Esophagus squamous epithelium (tissue), 5 donors: ENCODE data around the gene FAM234A. TPM values are rescaled to one million over a fixed set of nuclear protein-coding genes. Genes with fewer than 3 reads are reported as not detected.

Source experiments
- DNase-seq: peaks from one replicate; lab custom pipeline; 2025; lab: John Stamatoyannopoulos, UW
- H3K27ac ChIP-seq, 4 donors: fragments of 200-600 bp; sonication (generic); one replicate each; pipeline ENCODE4 v1.5.1; 2016 to 2019; ENCODE audit warnings: mild to moderate bottlenecking in 1 of 4
- H3K27me3 ChIP-seq, 4 donors: fragments of 200-600 bp; sonication (generic); 1 replicate in 3 of 4; 2 replicates in 1 of 4; pipeline versions ENCODE4 v1.5.1 to v1.6.0; 2017 to 2021; ENCODE audit warnings: antibody characterized with exemption in 1 of 4
- H3K36me3 ChIP-seq, 3 donors: fragments of 200-600 bp; sonication (generic); one replicate each; pipeline ENCODE4 v1.5.1; 2016 to 2019
- H3K4me1 ChIP-seq, 3 donors: fragments of 200-600 bp; sonication (generic); one replicate each; pipeline ENCODE4 v1.5.1; 2017 to 2019
- H3K4me3 ChIP-seq, 4 donors: fragments of 200-600 bp; sonication (generic); 1 replicate in 3 of 4; 2 replicates in 1 of 4; pipeline ENCODE4 v1.5.1; 2016 to 2019; ENCODE audit warnings: mild to moderate bottlenecking in 2 of 4, moderate library complexity in 1 of 4
- H3K9me3 ChIP-seq, 3 donors: fragments of 200-600 bp; sonication (generic); one replicate each; pipeline ENCODE4 v1.5.1; 2016 to 2019
- POLR2A ChIP-seq, 4 donors: fragments of 450-650 bp; IDR thresholded peaks; one replicate each; pipeline ENCODE4 v1.6.1; 2017; ENCODE audit warnings: antibody characterized with exemption in 4 of 4, mild to moderate bottlenecking in 4 of 4, moderate library complexity in 3 of 4
- WGBS, 2 donors: methylation state at CpG; one replicate each; pipeline ENCODE4 v1.1.5; 2018; 5-methylcytosine and 5-hydroxymethylcytosine counted together
- intact Hi-C: fragments of 100-400 bp; cut with DNase I; formaldehyde crosslinking; loops from one replicate; pipeline ENCODE4 v1.15.0; 2022
- total RNA-seq, 4 donors: library from RNA; depleted of rRNA; stranded (reverse); fragments of >200 nt; gene quantifications; one replicate each; pipeline ENCODE4 v1.1.0, GENCODE V29; 2016
- TF ChIP-seq, protein P1 (sequence below), 6 experiments: fragments of 450-650 bp in 4 of 6; fragments of 200-600 bp in 2 of 6; sonication (generic) in 2 of 6; IDR thresholded peaks; one replicate each; pipeline ENCODE4 v1.5.1; 2016 to 2019; ENCODE audit warnings: antibody characterized with exemption in 6 of 6, mild to moderate bottlenecking in 4 of 6, moderate library complexity in 4 of 6
- donor health status: DM: yes; HTN: yes; CAD: no.

Gene FAM234A
- total RNA-seq, 4 donors from 2014 or later: 16.5 to 147 (median 60.0) TPM

DNA sequence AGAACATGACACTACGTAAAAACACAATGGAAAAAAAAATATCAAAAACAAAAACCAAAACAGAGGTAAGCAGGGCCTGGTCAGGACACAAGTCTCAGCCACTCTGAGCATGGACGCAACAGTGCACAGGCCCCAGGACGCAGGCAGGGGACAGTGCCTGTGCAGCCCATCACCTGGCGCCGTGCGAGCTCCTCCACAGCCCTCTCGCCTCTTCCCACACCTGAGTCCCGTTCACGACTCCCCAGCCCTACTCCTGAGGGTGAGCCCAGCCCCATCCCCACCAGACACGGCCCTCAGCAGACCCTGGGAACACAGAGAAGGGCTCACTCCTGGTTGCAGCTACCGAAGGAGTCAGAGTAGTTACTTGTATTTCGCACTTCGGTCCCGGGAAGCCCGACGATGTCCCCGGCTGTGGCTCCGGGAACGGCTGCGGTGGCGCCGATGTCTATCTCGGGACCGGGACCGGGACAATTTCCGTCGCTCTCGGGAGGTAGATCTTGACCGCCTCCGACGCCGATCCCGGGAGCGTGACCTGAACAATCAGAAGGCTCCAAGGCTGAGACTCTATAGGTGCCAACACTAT lies 44.9 kb upstream of the FAM234A start:
- H3K27ac ChIP-seq: no peak overlapping the region
- no peak overlapping the region for H3K4me3 ChIP-seq
- no peak for TF ChIP-seq POLR2A (IDR thresholded peaks at IDR 0.05)
- TF ChIP-seq, protein P1, sequence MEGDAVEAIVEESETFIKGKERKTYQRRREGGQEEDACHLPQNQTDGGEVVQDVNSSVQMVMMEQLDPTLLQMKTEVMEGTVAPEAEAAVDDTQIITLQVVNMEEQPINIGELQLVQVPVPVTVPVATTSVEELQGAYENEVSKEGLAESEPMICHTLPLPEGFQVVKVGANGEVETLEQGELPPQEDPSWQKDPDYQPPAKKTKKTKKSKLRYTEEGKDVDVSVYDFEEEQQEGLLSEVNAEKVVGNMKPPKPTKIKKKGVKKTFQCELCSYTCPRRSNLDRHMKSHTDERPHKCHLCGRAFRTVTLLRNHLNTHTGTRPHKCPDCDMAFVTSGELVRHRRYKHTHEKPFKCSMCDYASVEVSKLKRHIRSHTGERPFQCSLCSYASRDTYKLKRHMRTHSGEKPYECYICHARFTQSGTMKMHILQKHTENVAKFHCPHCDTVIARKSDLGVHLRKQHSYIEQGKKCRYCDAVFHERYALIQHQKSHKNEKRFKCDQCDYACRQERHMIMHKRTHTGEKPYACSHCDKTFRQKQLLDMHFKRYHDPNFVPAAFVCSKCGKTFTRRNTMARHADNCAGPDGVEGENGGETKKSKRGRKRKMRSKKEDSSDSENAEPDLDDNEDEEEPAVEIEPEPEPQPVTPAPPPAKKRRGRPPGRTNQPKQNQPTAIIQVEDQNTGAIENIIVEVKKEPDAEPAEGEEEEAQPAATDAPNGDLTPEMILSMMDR (IDR thresholded peaks at IDR 0.05): no peak
- no peak for DNase-seq
- 82 to 87% methylated on average over 9 to 11 of the region's 34 CpGs for WGBS, 2 donors
- no peaks in the 10 kb centered on the region for H3K27me3 ChIP-seq
- peaks cover 41 to 77% (median 43%) of the 10 kb centered on the region in 3 donors for H3K36me3 ChIP-seq
- no peaks in the 10 kb centered on the region for H3K9me3 ChIP-seq
- intact Hi-C loops: no loop called here
- H3K4me1 ChIP-seq: no peaks in the 10 kb centered on the region

GRCh38 chr16:191831-192230 lies 42.8 kb upstream of the FAM234A start:
- Histone ChIP-seq H3K36me3 (peaks cover 41 to 98% (median 58%) of the 10 kb centered on the region in 3 donors), H3K27ac (no peak overlapping the region), H3K9me3 (no peaks in the 10 kb centered on the region), H3K4me1 (no peaks in the 10 kb centered on the region), H3K4me3 (no peak overlapping the region), H3K27me3 (no peaks in the 10 kb centered on the region)
- 85 to 100% methylated on average over 1 to 4 of the region's 4 CpGs for WGBS, 2 donors
- no peak for DNase-seq
- intact Hi-C loops: no loop called here
- TF ChIP-seq, protein P1 (IDR thresholded peaks at IDR 0.05): no peak
- no peak for TF ChIP-seq POLR2A (IDR thresholded peaks at IDR 0.05)

DNA sequence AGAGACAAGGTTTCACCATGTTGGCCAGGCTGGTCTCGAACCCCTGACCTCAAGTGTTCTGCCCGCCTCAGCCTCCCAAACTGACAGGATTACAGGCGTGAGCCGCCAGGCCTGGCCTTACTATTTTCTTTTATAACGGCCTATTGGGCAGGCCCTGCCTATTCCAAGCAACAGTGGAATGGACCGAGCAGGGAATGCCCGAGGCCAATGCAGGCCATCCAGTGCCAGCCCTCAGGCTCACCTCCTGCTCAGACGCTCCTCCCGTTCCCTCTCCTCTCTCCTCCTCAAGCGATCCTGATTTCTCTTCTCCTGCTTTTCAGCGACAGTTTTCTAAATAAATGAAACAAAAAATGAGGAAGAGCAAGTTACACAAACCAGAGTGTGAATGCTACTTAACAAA lies 41.9 kb upstream of the FAM234A start:
- Histone ChIP-seq H3K27ac (no peak overlapping the region), H3K36me3 (peaks cover 39 to 100% (median 64%) of the 10 kb centered on the region in 3 donors), H3K9me3 (no peaks in the 10 kb centered on the region), H3K27me3 (no peaks in the 10 kb centered on the region), H3K4me3 (no peak overlapping the region), H3K4me1 (no peaks in the 10 kb centered on the region)
- TF ChIP-seq, protein P1 (IDR thresholded peaks at IDR 0.05): no peak
- TF ChIP-seq POLR2A (IDR thresholded peaks at IDR 0.05): no peak
- no peak for DNase-seq
- intact Hi-C loops: no loop called here
- 90 to 93% methylated on average over 6 to 7 of the region's 11 CpGs for WGBS, 2 donors

GRCh38 chr16:193441-193840 lies 41.2 kb upstream of the FAM234A start:
- intact Hi-C loops: no loop called here
- WGBS, 2 donors: 88 to 89% methylated on average over 14 to 15 of the region's 15 CpGs
- Histone ChIP-seq H3K4me3 (no peak overlapping the region), H3K9me3 (no peaks in the 10 kb centered on the region), H3K36me3 (peaks cover 42 to 100% (median 70%) of the 10 kb centered on the region in 3 donors), H3K4me1 (no peaks in the 10 kb centered on the region), H3K27ac (no peak overlapping the region), H3K27me3 (no peaks in the 10 kb centered on the region)
- TF ChIP-seq POLR2A (IDR thresholded peaks at IDR 0.05): no peak
- TF ChIP-seq, protein P1 (IDR thresholded peaks at IDR 0.05): no peak
- no peak for DNase-seq

DNA sequence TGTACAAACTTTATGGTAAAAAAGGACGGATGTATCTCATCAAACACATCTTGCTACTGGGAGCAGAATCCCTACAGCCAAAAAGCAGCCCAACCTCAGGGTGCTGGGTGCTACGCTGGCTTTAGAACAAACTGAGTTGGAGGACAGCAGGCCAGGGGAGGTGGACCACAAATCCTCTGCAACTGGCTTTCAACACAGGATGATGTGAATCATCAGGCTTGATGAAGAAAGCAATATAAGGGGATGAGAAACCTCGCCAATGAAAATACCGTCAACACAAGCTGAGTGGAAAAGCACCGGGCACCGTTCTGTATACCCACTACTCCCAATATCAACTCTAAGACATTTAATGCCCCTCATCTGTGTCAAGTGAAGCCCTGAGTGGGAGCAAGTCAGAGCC lies 40.1 kb upstream of the FAM234A start:
- 92% methylated on average over 6 of the region's 6 CpGs for WGBS, 2 donors
- intact Hi-C loops: no loop called here
- Histone ChIP-seq H3K9me3 (no peaks in the 10 kb centered on the region), H3K4me1 (no peaks in the 10 kb centered on the region), H3K36me3 (peaks cover 47 to 100% (median 73%) of the 10 kb centered on the region in 3 donors), H3K27ac (no peak overlapping the region), H3K27me3 (no peaks in the 10 kb centered on the region), H3K4me3 (no peak overlapping the region)
- TF ChIP-seq POLR2A (IDR thresholded peaks at IDR 0.05): no peak
- TF ChIP-seq, protein P1 (IDR thresholded peaks at IDR 0.05): no peak
- no peak for DNase-seq
